Activated T-cell treated with anti-CD3 and anti-CD28 coated beads, Interleukin-2, amount 50 U/mL, for 1 hour (primary cell): ENCODE measurements around the gene KCNK13.

ENCODE experiments used
- DNase-seq: peaks from one replicate; pipeline ENCODE4 v3.0.0-alpha.2; 2020

Gene KCNK13

GRCh38 chr14:90137807-90138206, 76.0 kb downstream of the KCNK13 start:
- DNase-seq = no peak

DNA sequence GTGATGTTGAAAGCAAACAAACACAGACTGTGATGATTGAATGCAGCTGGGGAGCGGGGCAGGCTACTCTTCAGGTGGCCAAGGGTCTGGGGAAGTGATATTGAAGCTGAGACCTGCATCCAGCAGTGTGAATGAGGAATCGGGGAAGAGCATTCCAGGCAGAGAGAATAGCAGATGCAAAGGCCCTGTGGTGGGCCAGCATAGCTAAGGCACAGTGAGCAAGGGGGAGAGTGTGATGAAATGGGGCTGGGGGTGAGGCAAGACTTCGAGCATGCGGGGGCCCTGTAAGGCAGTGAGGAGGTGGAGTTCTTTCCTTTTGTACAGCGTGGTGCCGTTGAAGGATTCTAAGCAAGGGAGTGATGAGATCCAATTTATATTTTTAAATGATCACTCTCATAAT, 77.4 kb downstream of the KCNK13 start:
- no peak for DNase-seq

- DNase-seq = no peak
Observed at GRCh38 chr14:90140298-90140955, 78.6 kb downstream of the KCNK13 start.

- DNase-seq = no peak
Observed at GRCh38 chr14:90140956-90141316, 79.1 kb downstream of the KCNK13 start.

GRCh38 chr14:90153429-90153828, 91.6 kb downstream of the KCNK13 start:
- DNase-seq = no peak

GRCh38 chr14:90154110-90154509, 92.3 kb downstream of the KCNK13 start:
- no peak for DNase-seq

- DNase-seq = no peak
Observed at GRCh38 chr14:90159146-90159545, 97.4 kb downstream of the KCNK13 start.

GRCh38 chr14:90159688-90160087, 97.9 kb downstream of the KCNK13 start:
- DNase-seq = no peak

- DNase-seq = no peak
Observed at GRCh38 chr14:90161129-90161528, 99.3 kb downstream of the KCNK13 start.

DNA sequence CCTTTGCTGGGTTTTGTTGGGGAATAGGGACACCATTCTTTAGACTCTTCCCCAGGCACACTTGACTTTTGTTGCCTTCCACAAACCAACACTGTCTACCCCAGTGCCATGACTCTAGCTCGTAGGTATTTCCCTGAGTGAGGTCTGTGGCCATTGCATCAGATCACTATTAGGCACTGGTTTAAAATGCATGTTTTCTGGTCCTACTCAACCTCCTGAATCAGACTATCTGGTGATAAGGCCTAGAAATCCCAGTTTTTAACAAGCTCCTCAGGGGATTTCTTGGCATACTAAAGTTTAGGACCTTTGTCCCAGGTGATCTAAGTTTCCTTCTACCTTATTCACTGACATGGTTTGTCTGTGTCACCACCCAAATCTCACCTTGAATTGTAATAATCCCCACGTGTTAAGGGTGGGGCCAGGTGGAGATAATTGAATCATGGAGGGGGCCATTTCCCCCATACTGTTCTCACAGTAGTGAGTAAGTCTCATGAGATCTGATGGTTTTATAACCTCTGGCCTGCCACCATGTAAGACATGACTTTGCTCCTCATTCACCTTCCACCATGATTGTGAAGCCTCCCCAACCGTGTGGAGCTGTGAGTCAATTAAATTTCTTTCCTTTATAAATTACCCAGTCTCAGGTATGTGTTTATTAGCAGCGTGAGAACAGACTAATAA, 106.8 kb downstream of the KCNK13 start:
- DNase-seq = no peak

- DNase-seq = no peak
Observed at GRCh38 chr14:90175631-90176030, 113.8 kb downstream of the KCNK13 start.

- DNase-seq = no peak
Observed at GRCh38 chr14:90177539-90178189, 115.9 kb downstream of the KCNK13 start.

DNA sequence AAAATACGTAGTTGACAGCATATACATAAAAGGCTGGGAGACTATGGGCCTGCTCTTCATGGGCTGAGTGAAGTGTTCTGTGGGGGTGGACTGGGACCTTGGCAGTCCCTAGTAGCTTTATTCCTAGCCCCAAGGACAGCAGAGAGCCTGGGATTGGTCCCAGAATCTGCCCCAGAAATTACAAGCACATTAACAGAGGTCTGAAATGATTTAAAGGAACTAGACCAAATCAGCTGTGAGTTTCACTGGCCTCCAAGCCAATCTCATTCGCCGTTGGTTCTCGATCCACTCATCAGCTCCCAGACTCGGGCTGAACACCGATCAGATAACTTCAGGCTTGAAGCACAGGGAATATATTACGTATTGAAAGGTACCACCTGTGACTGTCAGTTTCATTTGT, 117.6 kb downstream of the KCNK13 start:
- DNase-seq = no peak

DNA sequence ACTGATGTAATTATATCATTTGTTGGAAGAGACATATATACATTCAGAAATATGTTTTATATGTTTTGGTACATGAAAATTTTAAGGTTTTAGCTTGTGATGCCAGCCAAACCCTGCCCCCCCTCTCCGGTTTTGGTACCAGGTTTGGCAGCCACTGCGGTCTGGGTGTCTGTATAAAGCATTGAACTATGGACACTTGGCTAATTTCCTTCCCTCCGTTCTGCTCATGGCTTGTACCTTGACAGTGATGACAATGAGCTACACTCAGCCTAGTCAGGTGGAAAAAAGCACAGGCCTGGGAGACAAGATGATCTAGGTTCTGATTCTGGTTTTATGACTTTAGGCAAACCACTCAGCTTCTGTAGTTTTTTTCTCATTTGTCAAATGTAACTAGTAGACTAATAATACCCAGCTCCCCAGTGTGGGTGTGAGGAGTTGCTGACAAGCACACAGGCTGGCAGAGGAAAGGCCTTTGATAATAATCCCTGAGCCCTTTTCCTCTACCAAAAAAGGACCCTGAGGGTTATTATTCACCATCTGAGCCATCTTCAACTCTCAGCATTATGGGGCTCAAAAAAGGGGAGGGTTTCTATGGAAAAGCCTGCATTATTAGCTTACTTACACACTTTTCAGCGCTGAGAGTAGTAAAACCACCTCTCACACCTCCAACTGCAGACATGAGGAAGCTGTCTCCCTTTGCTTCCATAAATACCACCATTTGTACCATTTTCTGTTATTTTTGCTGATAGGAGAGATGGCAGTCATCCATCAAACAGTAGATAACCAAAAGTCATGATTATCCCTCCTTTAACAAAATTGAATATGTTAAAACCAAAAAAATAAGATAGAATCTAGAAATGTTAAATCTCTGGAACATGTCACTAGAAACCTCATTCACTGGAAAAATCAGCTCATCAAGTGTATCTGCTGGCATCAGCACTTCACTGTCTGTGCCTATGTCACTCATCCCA, 118.3 kb downstream of the KCNK13 start:
- no peak for DNase-seq

DNA sequence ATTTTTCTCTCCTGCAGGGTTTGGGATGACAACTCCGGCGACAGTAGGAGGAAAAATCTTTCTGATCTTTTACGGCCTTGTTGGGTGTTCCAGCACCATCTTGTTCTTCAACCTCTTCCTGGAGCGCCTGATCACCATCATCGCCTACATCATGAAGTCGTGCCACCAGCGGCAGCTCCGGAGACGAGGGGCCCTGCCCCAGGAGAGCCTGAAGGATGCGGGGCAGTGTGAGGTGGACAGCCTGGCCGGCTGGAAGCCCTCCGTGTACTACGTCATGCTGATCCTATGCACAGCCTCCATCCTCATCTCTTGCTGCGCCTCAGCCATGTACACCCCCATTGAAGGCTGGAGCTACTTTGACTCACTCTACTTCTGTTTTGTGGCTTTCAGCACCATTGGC, 122.3 kb downstream of the KCNK13 start:
- no peak for DNase-seq

- no peak for DNase-seq
Observed at GRCh38 chr14:90184571-90185266, 122.9 kb downstream of the KCNK13 start.

- DNase-seq = no peak
Observed at GRCh38 chr14:90188588-90188987, 126.8 kb downstream of the KCNK13 start.

GRCh38 chr14:90191154-90191553, 129.4 kb downstream of the KCNK13 start:
- no peak for DNase-seq

GRCh38 chr14:90191585-90191984, 129.8 kb downstream of the KCNK13 start:
- no peak for DNase-seq

- DNase-seq = no peak
Observed at GRCh38 chr14:90193925-90194324, 132.1 kb downstream of the KCNK13 start.

GRCh38 chr14:90194706-90195105, 132.9 kb downstream of the KCNK13 start:
- DNase-seq = no peak

DNA sequence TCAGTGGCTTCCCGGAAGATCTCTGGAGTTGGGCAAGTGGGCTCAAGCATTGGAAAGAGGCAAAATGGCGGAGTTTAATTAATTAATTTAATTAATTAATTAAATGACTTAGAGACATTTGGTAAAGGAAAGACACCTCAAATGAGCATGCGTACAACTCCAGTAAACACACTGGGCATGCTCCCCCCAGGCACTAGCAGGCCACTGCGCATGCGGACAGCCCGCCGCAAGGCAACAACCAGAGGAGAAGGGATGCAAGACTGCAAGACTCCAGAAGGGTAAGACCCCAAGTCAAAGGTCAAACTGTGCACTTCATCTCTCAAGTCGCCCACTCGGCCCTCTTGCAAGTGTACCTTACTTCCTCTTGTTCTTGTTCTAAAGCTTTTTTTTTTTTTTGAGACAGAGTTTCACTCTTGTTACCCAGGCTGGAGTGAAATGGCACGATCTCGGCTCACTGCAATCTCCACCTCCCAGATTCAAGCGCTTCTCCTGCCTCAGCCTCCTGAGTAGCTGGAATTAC, 136.8 kb downstream of the KCNK13 start:
- no peak for DNase-seq
